Neuronal stem cell (in vitro differentiated cells): ENCODE measurements around the gene PPARD.

Experiments
- DNase-seq: peaks from one replicate; pipeline ENCODE4 v3.0.0-alpha.2; 2013; ENCODE audit warnings: low spot score
- H2AFZ ChIP-seq: one replicate; pipeline ENCODE4 v1.6.1; 2013; ENCODE audit warnings: mild to moderate bottlenecking, low read length, inconsistent platforms
- H2AK5ac ChIP-seq: 2 replicates; pipeline ENCODE4 v1.6.1; 2013; ENCODE audit warnings: low read depth, mild to moderate bottlenecking, inconsistent platforms, low read length, moderate library complexity, mixed read lengths
- H2BK120ac ChIP-seq: 2 replicates; pipeline ENCODE4 v1.6.1; 2013; ENCODE audit warnings: low read depth, mild to moderate bottlenecking, inconsistent platforms, low read length, moderate library complexity, mixed read lengths
- H2BK12ac ChIP-seq: one replicate; pipeline ENCODE4 v1.6.1; 2013; ENCODE audit warnings: low read length, inconsistent platforms
- H2BK15ac ChIP-seq: 2 replicates; pipeline ENCODE4 v1.6.1; 2013; ENCODE audit warnings: mild to moderate bottlenecking, low read length, inconsistent platforms, mixed read lengths
- H2BK5ac ChIP-seq: one replicate; pipeline ENCODE4 v1.6.1; 2013; ENCODE audit warnings: inconsistent platforms, mild to moderate bottlenecking, low read length, moderate library complexity
- H3K14ac ChIP-seq: one replicate; pipeline ENCODE4 v1.6.1; 2013; ENCODE audit warnings: low read length, inconsistent platforms
- H3K18ac ChIP-seq: 2 replicates; pipeline ENCODE4 v1.6.1; 2013; ENCODE audit warnings: low read length, inconsistent platforms
- H3K23ac ChIP-seq: 2 replicates; pipeline ENCODE4 v1.6.1; 2013; ENCODE audit warnings: low read depth, mild to moderate bottlenecking, mixed read lengths, low read length, inconsistent platforms; ENCODE audit not compliant: poor library complexity
- H3K27ac ChIP-seq: replicated peaks from 3 replicates; pipeline ENCODE4 v1.5.1; 2013; ENCODE audit warnings: low read length, inconsistent platforms
- H3K27me3 ChIP-seq, 3 experiments: 2 replicates each; pipeline ENCODE4 v1.6.1; 2013; ENCODE audit warnings: low read length in 3 of 3, mild to moderate bottlenecking in 2 of 3, inconsistent platforms in 1 of 3, low read depth in 1 of 3, mixed read lengths in 1 of 3, moderate library complexity in 1 of 3; ENCODE audit not compliant: control insufficient read depth in 3 of 3, insufficient read depth in 3 of 3
- H3K36me3 ChIP-seq, 2 donors: replicated peaks in 1 of 2; 2 replicates each; pipeline ENCODE4 v1.6.1; 2013; ENCODE audit warnings: low read length in 2 of 2; ENCODE audit not compliant: control insufficient read depth in 2 of 2, insufficient read depth in 2 of 2
- H3K4ac ChIP-seq: 2 replicates; pipeline ENCODE4 v1.6.1; 2013; ENCODE audit warnings: inconsistent platforms, mild to moderate bottlenecking, low read length, moderate library complexity
- H3K4me1 ChIP-seq, 2 donors: 1 replicate in 1 of 2; 2 replicates in 1 of 2; pipeline ENCODE4 v1.6.1; 2013; ENCODE audit warnings: low read length in 2 of 2, low read depth in 1 of 2; ENCODE audit not compliant: control insufficient read depth in 2 of 2, insufficient read depth in 1 of 2
- H3K4me2 ChIP-seq: one replicate; pipeline ENCODE4 v1.6.1; 2013; ENCODE audit warnings: mild to moderate bottlenecking, low read length, inconsistent platforms; ENCODE audit not compliant: insufficient read depth, poor library complexity, severe bottlenecking
- H3K4me3 ChIP-seq, 2 donors: 2 replicates each; pipeline ENCODE4 v1.5.1; 2013; ENCODE audit warnings: low read length in 2 of 2, mild to moderate bottlenecking in 2 of 2, inconsistent platforms in 1 of 2, moderate library complexity in 1 of 2
- H3K79me1 ChIP-seq: one replicate; pipeline ENCODE4 v1.6.1; 2013; ENCODE audit warnings: low read depth, mild to moderate bottlenecking, inconsistent platforms, low read length, moderate library complexity
- H3K9ac ChIP-seq: one replicate; pipeline ENCODE4 v1.6.1; 2013; ENCODE audit warnings: mild to moderate bottlenecking, low read depth, low read length, inconsistent platforms; ENCODE audit not compliant: poor library complexity
- H3K9me3 ChIP-seq, 2 donors: replicated peaks in 1 of 2; 2 replicates each; pipeline versions ENCODE3 to v1.6.1; 2013; ENCODE audit warnings: low read length in 2 of 2, mild to moderate bottlenecking in 2 of 2, inconsistent platforms in 1 of 2, low read depth in 1 of 2, mixed read lengths in 1 of 2, moderate library complexity in 1 of 2; ENCODE audit not compliant: control insufficient read depth in 2 of 2, insufficient read depth in 1 of 2
- H4K8ac ChIP-seq: one replicate; pipeline ENCODE4 v1.6.1; 2013; ENCODE audit warnings: low read depth, mild to moderate bottlenecking, inconsistent platforms, low read length, moderate library complexity
- H4K91ac ChIP-seq: one replicate; pipeline ENCODE4 v1.6.1; 2013; ENCODE audit warnings: low read length, low read depth, mild to moderate bottlenecking, inconsistent platforms; ENCODE audit not compliant: poor library complexity
- WGBS, 2 donors: extraction: QIAGEN DNeasy Blood & Tissue Kit; methylation state at CpG; one replicate each; pipeline ENCODE4 v1.1.7; 2013; ENCODE audit warnings: missing lambda C conversion rate in 2 of 2, mixed read lengths in 1 of 2; ENCODE audit not compliant: insufficient read length in 2 of 2, insufficient replicate concordance in 1 of 2; ENCODE audit errors: extremely low coverage in 2 of 2; 5-methylcytosine and 5-hydroxymethylcytosine counted together

Gene PPARD

GRCh38 chr6:35468980-35469750, 126.8 kb downstream of the PPARD start:
- no peak overlapping the region for H3K14ac ChIP-seq
- peak overlapping the region; percentile 65 for H3K4me2 ChIP-seq
- peak overlapping the region; percentile 70 for H2BK5ac ChIP-seq
- H3K27ac ChIP-seq: peak overlapping the region; percentile 70
- peak overlapping the region; percentile 93 for H2AFZ ChIP-seq
- H3K36me3 ChIP-seq: peaks cover 37 to 80% of the 10 kb centered on the region in 2 donors
- H3K23ac ChIP-seq: peak overlapping the region; percentile 99
- peak overlapping the region; percentile 99 for H3K9ac ChIP-seq
- peak overlapping the region; percentile 29 for H2BK120ac ChIP-seq
- H3K4ac ChIP-seq: no peak overlapping the region
- peak overlapping the region; percentile 94 for H2AK5ac ChIP-seq
- no peaks in the 10 kb centered on the region for H3K27me3 ChIP-seq
- H3K79me1 ChIP-seq: peaks cover 10% of the 10 kb centered on the region
- H3K4me3 ChIP-seq: peak overlapping the region; percentile 97
- no peak overlapping the region for H2BK12ac ChIP-seq
- H4K91ac ChIP-seq: peak overlapping the region; percentile 79
- no peak overlapping the region for H3K18ac ChIP-seq
- DNase-seq: no peak
- H3K9me3 ChIP-seq: no peaks in the 10 kb centered on the region
- no CpG with 5 or more reads among the region's 37 CpGs for WGBS, 2 donors
- H3K4me1 ChIP-seq: peaks cover 16 to 20% of the 10 kb centered on the region in 2 donors
- H4K8ac ChIP-seq: no peak overlapping the region
- H2BK15ac ChIP-seq: no peak overlapping the region

- no peak overlapping the region for H3K27ac ChIP-seq
- no CpG with 5 or more reads among the region's 18 CpGs for WGBS, 2 donors
- peaks cover 16 to 20% of the 10 kb centered on the region in 2 donors for H3K4me1 ChIP-seq
- H3K18ac ChIP-seq: no peak overlapping the region
- no peak overlapping the region for H3K14ac ChIP-seq
- no peak overlapping the region for H2BK5ac ChIP-seq
- peak overlapping the region; percentile 65 for H3K4me2 ChIP-seq
- peak overlapping the region; percentile 47 for H3K23ac ChIP-seq
- H4K8ac ChIP-seq: no peak overlapping the region
- H3K79me1 ChIP-seq: peaks cover 10% of the 10 kb centered on the region
- H2AK5ac ChIP-seq: no peak overlapping the region
- no peak overlapping the region for H4K91ac ChIP-seq
- no peaks in the 10 kb centered on the region for H3K27me3 ChIP-seq
- peak overlapping the region; percentile 97 for H3K4me3 ChIP-seq
- no peak overlapping the region for H2AFZ ChIP-seq
- no peak overlapping the region for H2BK12ac ChIP-seq
- H2BK15ac ChIP-seq: no peak overlapping the region
- no peaks in the 10 kb centered on the region for H3K9me3 ChIP-seq
- H2BK120ac ChIP-seq: no peak overlapping the region
- H3K4ac ChIP-seq: no peak overlapping the region
- no peak for DNase-seq
- H3K9ac ChIP-seq: peak overlapping the region; percentile 71
- H3K36me3 ChIP-seq: peaks cover 45 to 88% of the 10 kb centered on the region in 2 donors
These were observed 127.6 kb downstream of the PPARD start for GRCh38 chr6:35469751-35470662.

- Histone ChIP-seq H2AK5ac (no peak overlapping the region), H3K9ac (no peak overlapping the region), H3K4ac (no peak overlapping the region), H3K4me2 (peak overlapping the region; percentile 65), H2BK15ac (no peak overlapping the region), H2AFZ (no peak overlapping the region), H2BK120ac (no peak overlapping the region), H3K36me3 (peaks cover 49 to 90% of the 10 kb centered on the region in 2 donors), H3K4me1 (peaks cover 16 to 21% of the 10 kb centered on the region in 2 donors), H3K27ac (no peak overlapping the region), H4K8ac (no peak overlapping the region), H2BK12ac (no peak overlapping the region), H3K18ac (no peak overlapping the region), H4K91ac (no peak overlapping the region), H2BK5ac (no peak overlapping the region), H3K23ac (no peak overlapping the region), H3K4me3 (no peak overlapping the region), H3K79me1 (peaks cover 10% of the 10 kb centered on the region), H3K14ac (no peak overlapping the region), H3K27me3 (no peaks in the 10 kb centered on the region), H3K9me3 (no peaks in the 10 kb centered on the region)
- DNase-seq: no peak
- no CpG with 5 or more reads among the region's 3 CpGs for WGBS, 2 donors
These were observed 128.3 kb downstream of the PPARD start for GRCh38 chr6:35470663-35471120.
